HL-60 (cell line): Measurements from ENCODE around the gene GOLGA8S.
"Not testable (repeated sequence)": the region's sequence is repeated elsewhere in the genome, so short reads cannot be mapped to it uniquely, and the experiment has no call there.

Experiments
- GABPA ChIP-seq: IDR thresholded peaks from 2 replicates; pipeline ENCODE4 v1.6.1; 2012; ENCODE audit warnings: low read depth
- POLR2AphosphoS5 ChIP-seq: IDR thresholded peaks from 2 replicates; pipeline ENCODE4 v1.6.1; 2012; ENCODE audit warnings: low read depth
- SPI1 ChIP-seq: IDR thresholded peaks from 2 replicates; pipeline ENCODE4 v1.6.1; 2012; ENCODE audit warnings: low read depth, mild to moderate bottlenecking, borderline replicate concordance
- TF ChIP-seq, protein P1 (sequence below): IDR thresholded peaks from one replicate; pipeline ENCODE4 v1.5.1; 2011; ENCODE audit warnings: low read length, control low read depth, inconsistent platforms; ENCODE audit not compliant: insufficient read depth
- TF ChIP-seq, protein P2 (sequence below): IDR thresholded peaks from 2 replicates; pipeline ENCODE4 v1.6.1; 2012; ENCODE audit warnings: low read depth; ENCODE audit not compliant: insufficient replicate concordance

DNA sequence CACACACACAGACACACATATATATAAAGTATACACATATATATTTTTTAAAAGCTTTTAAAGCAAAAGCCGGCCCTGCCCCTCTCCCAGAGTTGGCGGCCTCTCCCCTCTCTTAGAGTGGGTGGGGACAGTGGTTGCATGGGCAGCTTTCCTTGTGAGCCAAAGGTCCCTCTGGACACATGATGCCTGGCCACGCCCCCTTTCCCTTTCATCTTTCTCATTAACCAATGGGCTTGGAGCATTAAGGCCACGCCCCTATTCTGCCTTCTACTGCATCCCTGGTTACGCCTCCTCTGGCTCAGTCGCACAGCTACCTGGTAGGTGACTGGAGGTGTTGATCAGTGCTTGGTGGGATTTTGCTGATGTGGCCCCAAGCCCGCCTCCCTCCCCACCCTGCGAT, at the start of gene GOLGA8S:
- not testable (repeated sequence) for TF ChIP-seq GABPA, POLR2AphosphoS5, SPI1
- TF ChIP-seq, protein P1, sequence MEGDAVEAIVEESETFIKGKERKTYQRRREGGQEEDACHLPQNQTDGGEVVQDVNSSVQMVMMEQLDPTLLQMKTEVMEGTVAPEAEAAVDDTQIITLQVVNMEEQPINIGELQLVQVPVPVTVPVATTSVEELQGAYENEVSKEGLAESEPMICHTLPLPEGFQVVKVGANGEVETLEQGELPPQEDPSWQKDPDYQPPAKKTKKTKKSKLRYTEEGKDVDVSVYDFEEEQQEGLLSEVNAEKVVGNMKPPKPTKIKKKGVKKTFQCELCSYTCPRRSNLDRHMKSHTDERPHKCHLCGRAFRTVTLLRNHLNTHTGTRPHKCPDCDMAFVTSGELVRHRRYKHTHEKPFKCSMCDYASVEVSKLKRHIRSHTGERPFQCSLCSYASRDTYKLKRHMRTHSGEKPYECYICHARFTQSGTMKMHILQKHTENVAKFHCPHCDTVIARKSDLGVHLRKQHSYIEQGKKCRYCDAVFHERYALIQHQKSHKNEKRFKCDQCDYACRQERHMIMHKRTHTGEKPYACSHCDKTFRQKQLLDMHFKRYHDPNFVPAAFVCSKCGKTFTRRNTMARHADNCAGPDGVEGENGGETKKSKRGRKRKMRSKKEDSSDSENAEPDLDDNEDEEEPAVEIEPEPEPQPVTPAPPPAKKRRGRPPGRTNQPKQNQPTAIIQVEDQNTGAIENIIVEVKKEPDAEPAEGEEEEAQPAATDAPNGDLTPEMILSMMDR, result not testable (repeated sequence)
- TF ChIP-seq, protein P2, sequence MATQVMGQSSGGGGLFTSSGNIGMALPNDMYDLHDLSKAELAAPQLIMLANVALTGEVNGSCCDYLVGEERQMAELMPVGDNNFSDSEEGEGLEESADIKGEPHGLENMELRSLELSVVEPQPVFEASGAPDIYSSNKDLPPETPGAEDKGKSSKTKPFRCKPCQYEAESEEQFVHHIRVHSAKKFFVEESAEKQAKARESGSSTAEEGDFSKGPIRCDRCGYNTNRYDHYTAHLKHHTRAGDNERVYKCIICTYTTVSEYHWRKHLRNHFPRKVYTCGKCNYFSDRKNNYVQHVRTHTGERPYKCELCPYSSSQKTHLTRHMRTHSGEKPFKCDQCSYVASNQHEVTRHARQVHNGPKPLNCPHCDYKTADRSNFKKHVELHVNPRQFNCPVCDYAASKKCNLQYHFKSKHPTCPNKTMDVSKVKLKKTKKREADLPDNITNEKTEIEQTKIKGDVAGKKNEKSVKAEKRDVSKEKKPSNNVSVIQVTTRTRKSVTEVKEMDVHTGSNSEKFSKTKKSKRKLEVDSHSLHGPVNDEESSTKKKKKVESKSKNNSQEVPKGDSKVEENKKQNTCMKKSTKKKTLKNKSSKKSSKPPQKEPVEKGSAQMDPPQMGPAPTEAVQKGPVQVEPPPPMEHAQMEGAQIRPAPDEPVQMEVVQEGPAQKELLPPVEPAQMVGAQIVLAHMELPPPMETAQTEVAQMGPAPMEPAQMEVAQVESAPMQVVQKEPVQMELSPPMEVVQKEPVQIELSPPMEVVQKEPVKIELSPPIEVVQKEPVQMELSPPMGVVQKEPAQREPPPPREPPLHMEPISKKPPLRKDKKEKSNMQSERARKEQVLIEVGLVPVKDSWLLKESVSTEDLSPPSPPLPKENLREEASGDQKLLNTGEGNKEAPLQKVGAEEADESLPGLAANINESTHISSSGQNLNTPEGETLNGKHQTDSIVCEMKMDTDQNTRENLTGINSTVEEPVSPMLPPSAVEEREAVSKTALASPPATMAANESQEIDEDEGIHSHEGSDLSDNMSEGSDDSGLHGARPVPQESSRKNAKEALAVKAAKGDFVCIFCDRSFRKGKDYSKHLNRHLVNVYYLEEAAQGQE, result not testable (repeated sequence)
